Tibial nerve (tissue), 4 donors: ENCODE measurements around the gene PPP2R2C. TPM values are rescaled to one million over a fixed set of nuclear protein-coding genes. Genes with fewer than 3 reads are reported as not detected.

Experiments
- DNase-seq, 2 donors: peaks; one replicate each; pipeline ENCODE4 v3.0.0-alpha.2; 2019; ENCODE audit warnings: low spot score in 2 of 2
- H3K27ac ChIP-seq, 4 donors: fragments of 200-600 bp; sonication (generic) in 3 of 4; one replicate each; pipeline ENCODE4 v1.5.1; 2017 to 2019; ENCODE audit warnings: mild to moderate bottlenecking in 1 of 4
- H3K27me3 ChIP-seq, 2 donors: fragments of 200-600 bp; sonication (generic) in 1 of 2; one replicate each; pipeline versions ENCODE4 v1.5.1 to v1.6.0; 2017 to 2019
- H3K36me3 ChIP-seq, 3 donors: fragments of 200-600 bp; sonication (generic); one replicate each; pipeline ENCODE4 v1.5.1; 2018 to 2019
- H3K4me1 ChIP-seq, 4 donors: fragments of 200-600 bp; sonication (generic) in 3 of 4; one replicate each; pipeline ENCODE4 v1.5.1; 2017 to 2019
- H3K4me3 ChIP-seq, 4 donors: fragments of 200-600 bp; sonication (generic) in 3 of 4; one replicate each; pipeline ENCODE4 v1.5.1; 2017 to 2019; ENCODE audit warnings: mild to moderate bottlenecking in 1 of 4, moderate library complexity in 1 of 4
- H3K9me3 ChIP-seq, 4 donors: fragments of 200-600 bp; sonication (generic) in 3 of 4; one replicate each; pipeline ENCODE4 v1.5.1; 2017 to 2019
- CTCF ChIP-seq, 5 experiments: fragments of 200-600 bp in 3 of 5; fragments of 450-650 bp in 2 of 5; sonication (generic) in 3 of 5; IDR thresholded peaks; one replicate each; pipeline ENCODE4 v1.5.1; 2016 to 2019; ENCODE audit warnings: antibody characterized with exemption in 5 of 5, mild to moderate bottlenecking in 3 of 5, moderate library complexity in 2 of 5
- EP300 ChIP-seq, 2 donors: sonication (generic); formaldehyde crosslinking; IDR thresholded peaks; one replicate each; pipeline ENCODE4 v1.6.1; 2017; ENCODE audit warnings: antibody characterized with exemption in 2 of 2, mild to moderate bottlenecking in 1 of 2
- POLR2A ChIP-seq, 2 donors: fragments of 450-650 bp; IDR thresholded peaks; one replicate each; pipeline ENCODE4 v1.6.1; 2017; ENCODE audit warnings: antibody characterized with exemption in 2 of 2, mild to moderate bottlenecking in 2 of 2, moderate library complexity in 2 of 2
- WGBS, 2 donors: methylation state at CpG; one replicate each; pipeline ENCODE4 v1.1.5; 2018; 5-methylcytosine and 5-hydroxymethylcytosine counted together
- total RNA-seq, 4 donors: library from RNA; depleted of rRNA; stranded (reverse); fragments of >200 nt; gene quantifications; one replicate each; pipeline ENCODE4 v1.1.0, GENCODE V29; 2016

Gene PPP2R2C
- total RNA-seq, 4 donors from 2014 or later, result under 0.01 to 0.66 (median 0.42) TPM; not detected in 1

DNA sequence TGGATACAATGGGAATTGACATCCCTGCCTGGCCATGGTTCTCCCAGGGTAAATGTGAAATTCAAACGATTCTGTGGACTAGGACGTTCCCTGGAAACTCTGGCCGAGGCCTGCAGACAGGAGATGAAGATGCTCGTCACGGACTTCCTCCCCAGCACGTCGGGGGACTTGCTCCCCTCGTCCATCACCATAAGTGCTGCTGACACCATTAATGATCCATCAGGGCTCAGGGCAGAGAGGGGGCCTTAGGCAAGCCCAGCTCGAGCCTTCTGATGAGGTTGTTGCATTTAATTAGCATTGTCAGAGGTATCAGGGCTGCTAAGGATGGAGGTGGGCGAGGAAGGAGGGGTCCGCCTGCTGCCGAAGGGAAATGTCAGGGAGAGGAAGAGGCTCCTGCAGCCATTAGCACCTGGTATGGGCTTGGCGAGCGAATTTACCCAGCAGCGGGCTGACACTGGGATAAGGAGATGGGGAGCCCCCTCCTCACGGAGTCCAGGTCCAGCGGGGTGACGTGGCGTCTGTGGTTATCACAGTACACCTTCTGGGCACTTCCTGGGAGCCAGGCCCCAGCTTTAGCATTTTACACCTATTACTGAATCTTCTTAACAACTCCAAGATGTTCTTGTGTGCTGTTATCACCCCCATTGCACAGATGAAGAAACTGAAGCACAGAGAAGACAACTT lies 83.1 kb downstream of the PPP2R2C start:
- WGBS, 2 donors, result 54 to 59% methylated on average over 19 of the region's 19 CpGs
- Histone ChIP-seq H3K27me3 (peaks cover 0 to 5% of the 10 kb centered on the region in 2 donors), H3K9me3 (no peaks in the 10 kb centered on the region), H3K4me3 (no peak overlapping the region), H3K4me1 (peaks cover 0 to 6% (median 0%) of the 10 kb centered on the region in 4 donors), H3K36me3 (no peaks in the 10 kb centered on the region), H3K27ac (no peak overlapping the region)
- DNase-seq, result no peak
- TF ChIP-seq EP300 (IDR thresholded peaks at IDR 0.05) (no peak), POLR2A (IDR thresholded peaks at IDR 0.05) (no peak), CTCF (IDR thresholded peaks at IDR 0.05) (no peak)

DNA sequence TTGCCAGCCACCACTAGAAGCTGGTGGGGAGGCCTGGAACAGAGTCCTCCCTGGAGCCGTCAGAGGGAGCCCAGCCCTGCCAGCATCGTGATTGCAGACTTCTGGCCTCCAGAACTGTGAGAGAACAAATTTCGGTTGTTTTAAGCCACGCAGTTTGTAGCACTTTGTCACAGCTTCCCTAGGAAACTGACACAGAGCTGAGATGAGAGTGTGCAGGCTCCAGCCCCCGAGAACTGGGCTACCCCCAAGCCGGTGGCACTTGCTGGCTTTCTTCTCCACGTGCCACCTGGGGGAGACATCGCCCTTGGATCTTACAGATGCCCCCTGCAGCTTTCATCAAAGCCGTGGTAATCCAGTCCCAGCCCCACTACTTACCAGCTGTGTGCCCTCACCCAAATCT lies 83.7 kb downstream of the PPP2R2C start:
- H3K4me1 ChIP-seq, result peaks cover 0 to 6% (median 0%) of the 10 kb centered on the region in 4 donors
- H3K27me3 ChIP-seq, result peaks cover 0 to 5% of the 10 kb centered on the region in 2 donors
- no peak overlapping the region for H3K4me3 ChIP-seq
- no peak overlapping the region for H3K27ac ChIP-seq
- TF ChIP-seq EP300 (IDR thresholded peaks at IDR 0.05), result no peak
- TF ChIP-seq CTCF (IDR thresholded peaks at IDR 0.05), result no peak
- TF ChIP-seq POLR2A (IDR thresholded peaks at IDR 0.05), result no peak
- WGBS, 2 donors, result 56 to 61% methylated on average over 8 to 9 of the region's 9 CpGs
- H3K36me3 ChIP-seq, result no peaks in the 10 kb centered on the region
- no peaks in the 10 kb centered on the region for H3K9me3 ChIP-seq
- no peak for DNase-seq

- no peaks in the 10 kb centered on the region for H3K36me3 ChIP-seq
- no peak overlapping the region for H3K27ac ChIP-seq
- no peak for TF ChIP-seq CTCF (IDR thresholded peaks at IDR 0.05)
- no peak for TF ChIP-seq POLR2A (IDR thresholded peaks at IDR 0.05)
- no peak for TF ChIP-seq EP300 (IDR thresholded peaks at IDR 0.05)
- no peaks in the 10 kb centered on the region for H3K9me3 ChIP-seq
- no peak overlapping the region for H3K4me3 ChIP-seq
- peaks cover 0 to 6% (median 0%) of the 10 kb centered on the region in 4 donors for H3K4me1 ChIP-seq
- H3K27me3 ChIP-seq, result peaks cover 0 to 7% of the 10 kb centered on the region in 2 donors
- 76 to 78% methylated on average over 5 of the region's 5 CpGs for WGBS, 2 donors
- DNase-seq, result no peak
Observed at GRCh38 chr4:6387946-6388345, 84.5 kb downstream of the PPP2R2C start.

- H3K36me3 ChIP-seq, result no peaks in the 10 kb centered on the region
- 54 to 55% methylated on average over 7 of the region's 7 CpGs for WGBS, 2 donors
- peaks cover 0 to 6% (median 0%) of the 10 kb centered on the region in 4 donors for H3K4me1 ChIP-seq
- H3K27ac ChIP-seq, result no peak overlapping the region
- H3K27me3 ChIP-seq, result peaks cover 0 to 20% of the 10 kb centered on the region in 2 donors
- DNase-seq, result no peak
- no peak for TF ChIP-seq POLR2A (IDR thresholded peaks at IDR 0.05)
- TF ChIP-seq EP300 (IDR thresholded peaks at IDR 0.05), result no peak
- TF ChIP-seq CTCF (IDR thresholded peaks at IDR 0.05), result no peak
- H3K4me3 ChIP-seq, result no peak overlapping the region
- no peaks in the 10 kb centered on the region for H3K9me3 ChIP-seq
Observed at GRCh38 chr4:6386091-6386490, 86.3 kb downstream of the PPP2R2C start.

DNA sequence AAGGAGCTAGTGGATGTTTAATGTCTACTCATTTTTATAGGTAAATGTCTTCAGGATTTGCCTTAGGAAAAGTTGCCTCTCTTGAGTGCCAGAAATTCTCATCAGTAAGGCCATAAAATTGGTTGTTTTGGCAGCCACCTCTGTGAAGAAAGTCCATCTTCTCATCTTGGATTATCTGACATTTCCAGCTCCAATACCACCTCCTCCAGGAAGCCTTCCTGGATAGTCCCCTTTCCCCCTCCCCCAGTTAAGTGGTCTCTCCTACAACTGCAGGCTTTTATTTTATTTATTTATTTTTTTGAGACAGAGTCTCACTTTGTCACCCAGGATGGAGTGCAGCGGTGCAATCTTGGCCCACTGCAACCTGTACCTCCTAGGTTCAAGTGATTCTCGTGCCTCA lies 87.1 kb downstream of the PPP2R2C start:
- Histone ChIP-seq H3K27ac (no peak overlapping the region), H3K27me3 (peaks cover 0 to 27% of the 10 kb centered on the region in 2 donors), H3K4me3 (no peak overlapping the region), H3K36me3 (no peaks in the 10 kb centered on the region), H3K4me1 (peaks cover 0 to 2% (median 0%) of the 10 kb centered on the region in 4 donors), H3K9me3 (no peaks in the 10 kb centered on the region)
- no peak for TF ChIP-seq POLR2A (IDR thresholded peaks at IDR 0.05)
- TF ChIP-seq CTCF (IDR thresholded peaks at IDR 0.05), result no peak
- DNase-seq, result no peak
- 92 to 94% methylated on average over 2 of the region's 2 CpGs for WGBS, 2 donors
